ENCODE results near the gene ADRA2C.

- TF ChIP-seq CTCF (conservative IDR thresholded peaks at IDR 0.05 in 1 of 2, IDR thresholded peaks at IDR 0.05 in 1 of 2; ENCODE audit: extremely low read depth in 1 of 2, insufficient read depth in 1 of 2, low read depth in 1 of 2, low read length in 2 of 2) = no peak
- no peak for TF ChIP-seq EZH2 (IDR thresholded peaks at IDR 0.05; ENCODE audit: borderline replicate concordance, low read length)
These were observed 10.2 kb downstream of the ADRA2C start for GRCh38 chr4:3776166-3777032.

Measured in mammary epithelial cell (primary cell).